ENCODE measurements around the gene ZMYM4.

- TF ChIP-seq CTCF (IDR thresholded peaks at IDR 0.05) (no peak), ZFX (IDR thresholded peaks at IDR 0.05; ENCODE audit: borderline replicate concordance) (no peak)
These were observed 82.4 kb downstream of the ZMYM4 start for GRCh38 chr1:35350872-35351271.
